Measurements from ENCODE around the gene BUD23.
A peak's percentile ranks its signal among the peaks of the same experiment; 100 is the strongest.
"Not testable (repeated sequence)": the region's sequence is repeated elsewhere in the genome, so short reads cannot be mapped to it uniquely, and the experiment has no call there.

The BUD23 gene

GRCh38 chr7:73720443-73720842, 37.0 kb downstream of the BUD23 start:
- DNase-seq, result not testable (repeated sequence)

DNA sequence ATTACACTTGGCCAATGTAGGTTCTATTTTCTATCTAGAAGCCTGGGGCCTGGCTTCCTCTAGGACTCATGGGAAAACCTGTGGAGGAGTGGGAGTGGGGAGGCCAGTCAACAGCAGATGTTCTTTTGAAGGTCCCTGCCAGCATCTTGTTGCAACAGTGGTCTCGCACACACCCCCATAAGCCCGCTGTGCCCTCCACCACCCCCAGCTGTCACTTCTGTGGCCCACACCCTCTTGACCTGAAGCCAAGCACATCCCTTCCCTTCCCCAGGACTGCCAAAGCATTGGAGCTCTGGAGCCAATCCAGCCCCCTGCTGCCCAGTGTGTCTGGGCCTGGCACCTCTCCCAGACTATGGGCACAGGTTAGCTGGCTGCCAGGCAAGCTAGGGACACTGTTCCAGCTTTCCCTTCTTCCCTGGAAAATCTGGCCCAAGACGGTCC, 38.0 kb downstream of the BUD23 start:
- no peak for DNase-seq

- DNase-seq, result not testable (repeated sequence)
Observed at GRCh38 chr7:73722182-73722581, 38.8 kb downstream of the BUD23 start.

GRCh38 chr7:73722785-73723184, 39.4 kb downstream of the BUD23 start:
- DNase-seq, result no peak

GRCh38 chr7:73723813-73724212, 40.4 kb downstream of the BUD23 start:
- DNase-seq, result no peak

DNA sequence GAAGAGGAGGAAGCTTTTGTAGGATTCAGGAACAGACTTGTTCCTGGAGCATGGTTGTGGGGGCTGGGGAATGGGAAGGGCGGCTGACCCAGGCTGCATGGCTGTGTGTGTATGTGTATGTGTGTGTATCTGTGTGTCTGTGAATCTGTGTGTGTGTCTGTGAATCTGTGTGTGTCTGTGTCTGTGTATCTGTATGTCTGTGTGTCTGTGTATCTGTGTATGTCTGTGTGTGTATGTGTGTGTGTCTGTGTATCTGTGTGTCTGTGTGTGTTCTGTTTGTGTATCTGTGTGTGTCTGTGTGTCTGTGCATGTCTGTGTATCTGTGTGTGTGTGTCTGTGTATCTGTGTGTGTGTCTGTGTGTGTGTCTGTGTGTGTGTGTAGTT, 42.7 kb downstream of the BUD23 start:
- no peak for DNase-seq

- no peak for DNase-seq
Observed at GRCh38 chr7:73727952-73728351, 44.6 kb downstream of the BUD23 start.

DNA sequence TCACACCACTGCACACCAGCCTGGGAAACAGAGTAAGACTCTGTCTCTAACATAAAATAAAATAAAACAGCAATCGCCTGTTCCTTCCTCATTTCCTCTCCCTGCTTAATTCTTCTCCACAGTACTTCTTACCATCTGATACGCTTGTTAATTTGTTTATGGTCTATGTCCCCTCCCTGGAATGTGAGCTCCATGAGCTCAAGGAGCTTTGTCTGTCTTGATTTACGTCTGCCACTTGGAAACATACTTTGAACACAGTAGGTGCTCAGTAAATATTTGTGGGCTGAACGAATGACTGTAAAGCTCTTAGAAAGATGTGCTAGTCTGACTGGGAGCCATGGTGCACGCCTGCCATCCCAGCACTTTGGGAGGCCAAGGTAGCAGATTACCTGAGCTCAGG, 45.2 kb downstream of the BUD23 start:
- no peak for DNase-seq

- no peak for DNase-seq
Observed at GRCh38 chr7:73730485-73730884, 47.1 kb downstream of the BUD23 start.

- no peak for DNase-seq
Observed at GRCh38 chr7:73732397-73732796, 49.0 kb downstream of the BUD23 start.

DNA sequence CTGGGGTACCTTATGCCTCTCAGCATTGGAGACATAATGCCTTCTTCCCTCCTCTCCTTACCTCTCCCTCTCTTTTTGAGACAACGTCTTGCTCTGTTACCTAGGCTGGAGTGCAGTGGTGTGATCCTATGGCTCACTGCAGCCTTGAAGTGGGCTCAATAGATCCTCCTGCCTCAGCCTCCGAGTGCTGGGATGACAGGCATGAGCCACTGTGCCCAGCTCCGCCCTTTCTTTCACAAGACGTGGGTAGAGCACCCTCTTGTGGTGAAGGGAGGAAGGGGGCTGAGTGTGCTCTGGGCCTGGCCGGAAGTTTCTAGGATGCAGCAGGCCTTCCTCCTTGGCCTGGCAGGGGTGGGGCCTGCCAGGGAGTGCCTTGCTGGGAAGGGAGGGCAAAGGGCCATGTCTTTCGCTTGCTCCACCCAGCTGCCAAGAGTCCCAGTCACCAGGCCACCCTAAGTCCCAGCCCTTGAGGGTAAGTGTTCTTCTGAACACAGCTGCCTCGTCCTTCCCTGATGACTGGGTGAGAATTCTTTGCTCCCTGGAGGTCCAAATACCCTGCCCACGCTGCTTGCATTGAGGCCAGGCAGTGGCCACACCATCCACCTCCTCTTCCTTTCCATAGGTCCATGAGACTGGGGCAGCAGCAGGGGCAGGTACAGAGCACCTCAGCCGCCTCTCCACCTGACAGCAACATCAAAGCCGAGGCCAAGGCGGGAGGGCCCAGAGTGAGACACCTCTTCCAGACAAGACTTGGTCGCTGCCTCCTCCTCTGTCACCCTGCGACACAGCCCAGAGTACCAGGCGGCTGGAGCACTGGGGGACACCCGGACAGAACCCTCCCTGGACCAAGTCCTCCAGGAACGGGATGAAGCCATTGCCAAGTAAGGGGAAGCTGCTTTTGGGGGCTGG, 51.5 kb downstream of the BUD23 start:
- peak; percentile 71 for DNase-seq

DNA sequence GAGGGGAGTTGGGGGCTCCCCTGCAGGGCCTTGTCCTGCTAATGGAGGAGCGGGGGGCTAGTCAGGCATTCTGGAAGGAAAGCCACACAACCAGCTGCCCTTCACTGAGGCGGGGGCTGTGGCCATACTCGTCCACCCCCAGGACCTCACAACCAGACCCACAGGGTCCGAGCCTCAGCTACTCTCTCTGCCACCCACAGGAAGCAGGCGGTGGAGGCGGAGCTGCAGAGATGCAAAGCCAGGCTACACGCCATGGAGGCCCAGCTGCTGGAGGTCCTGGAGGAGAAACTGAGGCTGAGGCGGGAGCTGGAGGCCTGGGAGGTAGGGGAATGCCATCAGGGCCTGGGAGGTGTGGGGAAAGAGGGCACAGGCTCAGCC, 52.1 kb downstream of the BUD23 start:
- no peak for DNase-seq

- no peak for DNase-seq
Observed at GRCh38 chr7:73736885-73737284, 53.5 kb downstream of the BUD23 start.

DNA sequence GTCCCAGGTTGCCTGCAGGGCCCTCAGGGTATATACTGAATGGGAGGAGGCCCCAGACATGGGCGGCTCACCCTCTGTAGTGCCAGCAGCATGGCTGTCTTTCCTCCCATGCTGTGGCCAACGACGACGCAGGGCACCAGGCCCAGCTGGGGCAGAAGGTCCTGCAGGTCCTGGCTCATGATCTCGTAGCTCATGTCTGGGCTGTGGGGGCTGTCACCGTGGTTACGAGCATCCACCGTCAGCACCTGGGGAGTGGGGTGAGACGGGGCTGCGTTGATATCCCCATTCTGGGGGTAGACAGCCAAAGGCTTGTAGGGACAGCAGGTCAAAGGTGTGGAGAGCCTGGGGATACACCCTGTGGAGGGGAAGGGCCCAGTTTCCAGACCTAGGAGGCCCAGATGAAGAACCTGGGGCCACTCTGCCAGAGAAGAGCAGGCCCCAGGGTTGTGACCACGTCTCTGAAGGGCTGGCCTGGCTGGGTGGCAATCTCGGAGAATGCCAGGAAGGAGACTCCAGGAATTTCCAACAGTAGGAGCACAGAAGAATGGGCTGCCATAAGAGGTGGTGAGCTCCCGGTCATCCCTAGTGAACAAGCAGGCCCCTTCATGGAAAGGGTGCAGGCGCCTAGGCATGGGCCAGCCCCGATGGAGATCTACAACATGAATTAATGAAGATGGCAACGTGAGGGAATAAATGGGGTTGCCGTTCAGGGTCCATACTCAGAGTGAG, 54.3 kb downstream of the BUD23 start:
- DNase-seq, result no peak

DNA sequence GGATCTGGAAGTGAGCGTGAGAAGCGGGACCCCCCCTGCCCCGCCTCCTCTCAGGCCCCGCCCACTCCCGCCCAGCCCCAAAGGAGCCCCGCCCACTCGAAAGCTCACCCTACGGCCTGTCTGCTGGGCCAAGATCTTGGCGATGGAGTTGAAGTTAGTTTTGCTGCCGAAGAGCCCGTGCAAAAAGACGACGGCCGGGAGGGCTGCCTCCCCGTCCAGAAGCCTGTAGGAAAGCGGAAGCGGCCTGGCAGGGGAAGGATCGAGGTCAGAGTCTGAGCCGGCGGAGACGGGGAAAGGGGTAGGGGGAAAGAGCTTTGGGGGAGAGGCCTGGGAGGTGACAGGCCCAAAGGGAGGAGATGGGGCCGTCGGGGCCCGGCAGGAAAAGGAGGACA, 54.8 kb downstream of the BUD23 start:
- DNase-seq, result peak; percentile 39

- DNase-seq, result peak; percentile 98
Observed at GRCh38 chr7:73738612-73739386, 55.4 kb downstream of the BUD23 start, which contains the start of gene ABHD11. Gene ABHD11 (minus strand): TSS chr7:73738802. CDS start chr7:73738770, 32 bp downstream.

GRCh38 chr7:73739387-73739767, 56.0 kb downstream of the BUD23 start:
- DNase-seq, result no peak

DNA sequence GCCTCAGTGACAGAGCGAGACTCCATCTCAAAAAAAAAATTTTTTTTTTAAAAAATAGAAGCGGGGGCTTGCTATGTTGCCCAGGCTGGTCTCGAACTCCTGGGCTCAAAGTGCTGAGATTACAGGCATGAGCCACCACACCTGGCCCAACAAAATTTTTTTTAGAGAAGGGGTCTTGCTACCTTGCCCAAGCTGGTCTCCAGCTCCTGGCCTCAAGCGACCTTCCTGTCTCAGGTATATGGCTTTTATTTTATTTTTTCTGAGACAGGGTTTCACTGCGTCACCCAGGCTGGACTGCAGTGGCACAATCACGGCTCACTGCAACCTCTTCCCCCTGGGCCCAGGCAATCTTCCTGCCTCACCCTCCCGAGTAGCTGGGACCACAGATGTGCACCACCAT, 56.8 kb downstream of the BUD23 start:
- DNase-seq, result no peak

- no peak for DNase-seq
Observed at GRCh38 chr7:73740771-73741170, 57.4 kb downstream of the BUD23 start.

DNA sequence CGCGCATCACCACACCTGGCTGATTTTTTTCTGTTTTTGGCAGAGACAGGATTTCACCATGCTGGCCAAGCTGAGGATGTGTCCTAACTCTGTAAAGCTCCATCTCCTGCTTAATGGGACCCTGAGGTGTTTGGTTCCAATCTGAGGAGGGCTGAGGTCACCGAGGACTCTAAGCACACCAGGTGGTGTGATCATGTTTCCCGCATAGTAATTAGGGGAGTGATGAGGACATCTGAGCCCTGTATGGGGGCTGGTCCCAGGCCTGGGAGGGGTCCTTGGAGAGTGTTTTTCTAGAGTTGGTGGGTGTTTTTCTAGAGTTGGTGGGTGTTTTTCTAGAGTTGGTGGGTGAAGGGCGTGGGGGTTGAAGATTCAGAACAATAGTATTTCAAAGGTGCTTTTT, 58.2 kb downstream of the BUD23 start:
- no peak for DNase-seq

- DNase-seq, result no peak
Observed at GRCh38 chr7:73742338-73742752, 58.9 kb downstream of the BUD23 start.

- no peak for DNase-seq
Observed at GRCh38 chr7:73742753-73743641, 59.6 kb downstream of the BUD23 start.
